NOMO-1 treated with dmso at 0.1 percent for 144 hours (cell line): ENCODE results near the gene ALLC.

Experiments used
- DNase-seq: peaks from one replicate; lab custom pipeline; 2025; ENCODE audit not compliant: unreplicated experiment; lab: John Stamatoyannopoulos, UW

ALLC gene

DNA sequence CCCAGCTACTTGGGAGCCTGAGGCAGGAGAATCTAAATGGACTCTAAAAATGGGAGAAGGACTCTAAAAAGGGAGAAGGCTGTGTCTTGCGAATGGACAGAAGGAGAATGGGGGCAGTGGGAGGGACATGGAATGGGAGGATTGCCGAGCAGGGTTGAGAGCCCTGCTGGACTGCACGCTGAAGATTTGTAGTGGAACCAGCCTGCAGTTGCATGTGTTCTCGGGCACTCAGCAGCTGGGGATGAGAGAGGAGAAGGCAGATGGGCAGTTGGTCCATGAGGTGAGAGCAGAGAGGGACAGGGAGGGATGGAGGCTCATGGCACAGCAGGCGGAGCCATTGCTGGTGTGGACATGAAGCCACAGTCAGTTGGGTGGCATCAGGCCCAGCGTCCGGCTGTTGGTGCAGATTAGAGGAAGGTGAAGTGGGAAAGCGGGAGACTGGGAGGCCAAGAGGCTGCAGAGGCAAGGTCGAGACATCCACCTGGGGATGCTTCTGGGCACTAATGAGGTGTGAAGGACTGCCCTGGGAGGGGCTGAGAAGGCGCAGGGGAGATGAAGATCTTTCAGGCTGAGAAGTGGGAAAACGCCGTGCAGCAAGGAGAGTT, 86.1 kb downstream of the ALLC start:
- no peak for DNase-seq

- DNase-seq = no peak
Measured at GRCh38 chr2:3745920-3746319, 87.9 kb downstream of the ALLC start.

- DNase-seq = no peak
Measured at GRCh38 chr2:3747032-3747654, 89.1 kb downstream of the ALLC start.

DNA sequence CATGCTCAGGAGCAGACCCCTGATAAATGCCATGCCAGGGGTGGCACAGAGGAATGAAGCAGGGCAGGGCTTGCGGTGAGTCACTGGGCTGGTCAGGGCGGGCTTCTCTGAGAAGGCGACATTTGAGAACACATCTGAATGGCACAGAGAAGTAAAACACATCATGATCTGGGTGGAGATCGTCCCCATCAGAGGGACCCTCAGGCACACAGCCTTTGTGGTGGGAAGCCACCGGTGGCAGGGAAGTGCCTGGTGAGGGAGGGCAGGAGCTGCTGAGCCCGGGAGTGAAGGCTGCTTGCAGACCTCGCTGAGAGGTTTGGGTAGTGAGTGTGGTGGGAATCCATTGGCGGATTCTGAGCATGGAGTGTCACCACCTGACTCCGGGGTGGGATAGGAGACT, 89.8 kb downstream of the ALLC start:
- DNase-seq = no peak

DNA sequence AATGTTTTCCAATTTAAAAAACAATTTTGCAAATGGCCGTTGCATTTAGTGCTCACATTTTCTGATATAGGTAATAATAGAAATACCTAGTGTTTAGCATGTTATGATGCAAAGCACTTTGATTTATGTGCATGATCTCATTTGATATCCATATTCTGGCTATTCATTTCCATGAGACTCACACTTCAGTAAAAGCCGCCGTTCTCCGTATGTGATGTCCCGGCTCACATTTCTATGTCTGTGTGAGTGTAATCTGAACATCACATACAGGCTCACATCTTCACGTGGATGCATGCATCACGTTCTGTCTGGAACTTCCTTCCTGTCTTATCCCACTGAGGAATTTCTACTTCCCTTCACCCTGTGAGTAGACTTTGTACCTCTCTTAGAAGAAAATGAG, 91.2 kb downstream of the ALLC start:
- no peak for DNase-seq

- no peak for DNase-seq
Measured at GRCh38 chr2:3751251-3751650, 93.3 kb downstream of the ALLC start.

- no peak for DNase-seq
Measured at GRCh38 chr2:3751806-3752205, 93.8 kb downstream of the ALLC start.
